ENCODE results near the gene RAB40AL.
A peak's percentile ranks its signal among the peaks of the same experiment; 100 is the strongest.

Gene RAB40AL

DNA sequence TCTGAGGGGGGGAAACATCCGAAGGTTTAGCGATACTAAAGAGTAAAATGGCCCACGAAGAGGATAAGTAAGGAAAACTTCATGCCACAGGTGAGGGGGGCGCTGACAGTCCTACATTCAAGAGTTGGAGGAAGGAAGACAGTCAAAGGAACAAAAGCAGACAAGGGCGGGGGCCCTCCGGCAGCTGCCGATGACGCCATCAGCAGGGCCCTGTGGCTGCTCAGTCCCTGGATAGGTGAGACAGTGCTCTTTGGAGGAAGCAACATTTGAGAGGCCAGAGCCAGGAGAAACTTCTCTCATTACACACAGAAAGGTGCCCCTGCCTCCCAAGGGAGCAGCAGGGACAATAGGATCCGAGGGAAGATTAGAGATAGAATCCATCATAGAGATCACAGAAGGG is 41.5 kb downstream of the RAB40AL start:
- no peak for TF ChIP-seq CTCF (conservative IDR thresholded peaks at IDR 0.05; ENCODE audit: low read depth)
- H3K27ac ChIP-seq, result no peak overlapping the region
- ChIA-PET POLR2A (ENCODE audit: low non-redundant PET) (no interaction called here), CTCF (no interaction called here)
- no peak for DNase-seq (ENCODE audit: low spot score)

GRCh38 chrX:102979536-102979935 is 42.5 kb downstream of the RAB40AL start:
- peak; percentile 1 for DNase-seq (ENCODE audit: low spot score)
- no peak for TF ChIP-seq CTCF (conservative IDR thresholded peaks at IDR 0.05; ENCODE audit: low read depth)
- H3K27ac ChIP-seq, result no peak overlapping the region
- ChIA-PET POLR2A (ENCODE audit: low non-redundant PET) (no interaction called here), CTCF (no interaction called here)

GRCh38 chrX:102983205-102983604 is 46.1 kb downstream of the RAB40AL start:
- CTCF ChIA-PET, result no interaction called here
- no peak overlapping the region for H3K27ac ChIP-seq
- no peak for DNase-seq (ENCODE audit: low spot score)
- POLR2A ChIA-PET (ENCODE audit: low non-redundant PET), result no interaction called here
- no peak for TF ChIP-seq CTCF (conservative IDR thresholded peaks at IDR 0.05; ENCODE audit: low read depth)

GRCh38 chrX:102985192-102985591 is 48.1 kb downstream of the RAB40AL start:
- CTCF ChIA-PET, result no interaction called here

More at GRCh38 chrX:102985192-102985591, 48.1 kb downstream of the RAB40AL start:
- DNase-seq (ENCODE audit: low spot score), result no peak
- TF ChIP-seq CTCF (conservative IDR thresholded peaks at IDR 0.05; ENCODE audit: low read depth), result no peak
- no peak overlapping the region for H3K27ac ChIP-seq
- POLR2A ChIA-PET (ENCODE audit: low non-redundant PET), result no interaction called here
